A673 (cell line): ENCODE data around the gene SERAC1. TPM values are rescaled to one million over a fixed set of nuclear protein-coding genes. Genes with fewer than 3 reads are reported as not detected.

Source experiments
- BruUV-seq: library from RNA; stranded (reverse); fragments of 400-500 nt; replicated peaks from 2 replicates; lab custom pipeline; 2021; lab: Mats Ljungman, UMichigan
- CTCF ChIA-PET: fragments of 300-600 bp; sonication (Branson Sonifier 250); formaldehyde crosslinking; loops from one replicate; lab custom pipeline; 2022; ENCODE audit warnings: antibody characterized with exemption; lab: Charles Lee
- POLR2A ChIA-PET: fragments of 300-600 bp; sonication (Branson Sonifier 250); formaldehyde crosslinking; loops from one replicate; lab custom pipeline; 2022; ENCODE audit warnings: antibody characterized with exemption; ENCODE audit not compliant: low non-redundant PET; lab: Charles Lee
- DNase-seq: peaks from one replicate; pipeline ENCODE4 v3.0.0-alpha.2; 2015; ENCODE audit warnings: low spot score
- H3K27ac ChIP-seq: fragments of 200-600 bp; sonication (generic); 2 replicates; pipeline ENCODE4 v1.5.1; 2016; ENCODE audit warnings: mixed run types, low read depth, mild to moderate bottlenecking, mixed read lengths, antibody characterized with exemption, low read length; ENCODE audit not compliant: poor library complexity, severe bottlenecking
- H3K27me3 ChIP-seq: fragments of 200-600 bp; sonication (generic); replicated peaks from 2 replicates; pipeline ENCODE4 v1.6.1; 2017; ENCODE audit warnings: mixed run types, low read depth, mild to moderate bottlenecking, mixed read lengths, antibody characterized with exemption, low read length; ENCODE audit not compliant: insufficient read depth, poor library complexity
- H3K36me3 ChIP-seq: fragments of 200-600 bp; sonication (generic); 2 replicates; pipeline ENCODE4 v1.6.1; 2016; ENCODE audit warnings: mixed run types, mild to moderate bottlenecking, mixed read lengths, antibody characterized with exemption, low read length; ENCODE audit not compliant: insufficient read depth, poor library complexity, severe bottlenecking
- H3K4me1 ChIP-seq: fragments of 200-600 bp; sonication (generic); 2 replicates; pipeline ENCODE4 v1.6.1; 2017; ENCODE audit warnings: mixed run types, mild to moderate bottlenecking, mixed read lengths, antibody characterized with exemption, low read length; ENCODE audit not compliant: insufficient read depth, poor library complexity, severe bottlenecking
- H3K4me3 ChIP-seq: fragments of 200-600 bp; sonication (generic); 2 replicates; pipeline ENCODE4 v1.5.1; 2016; ENCODE audit warnings: low read depth, mixed run types, mild to moderate bottlenecking, mixed read lengths, low read length; ENCODE audit not compliant: poor library complexity, severe bottlenecking
- H3K9me3 ChIP-seq: fragments of 200-600 bp; sonication (generic); 2 replicates; pipeline ENCODE4 v1.6.1; 2016; ENCODE audit warnings: mixed run types, low read depth, mild to moderate bottlenecking, mixed read lengths, antibody characterized with exemption, low read length; ENCODE audit not compliant: poor library complexity, severe bottlenecking
- EZH2 ChIP-seq: fragments of 200-600 bp; sonication (generic); IDR thresholded peaks from 2 replicates; pipeline ENCODE4 v1.6.1; 2017; ENCODE audit warnings: borderline replicate concordance, low read depth, mild to moderate bottlenecking, mixed read lengths, antibody characterized with exemption, low read length; ENCODE audit not compliant: poor library complexity, severe bottlenecking
- intact Hi-C: fragments of 100-400 bp; cut with micrococcal nuclease; formaldehyde crosslinking; loops from one replicate; pipeline ENCODE4 v1.10.0; 2022; ENCODE audit not compliant: unreplicated experiment
- total RNA-seq: library from RNA; stranded (reverse); gene quantifications from 2 replicates; pipeline ENCODE4 v1.2.3, GENCODE V29; 2021
- TF ChIP-seq, protein P1 (sequence below): fragments of 300-800, 200-600 bp; sonication (generic); conservative IDR thresholded peaks from 2 replicates; pipeline ENCODE4 v1.5.1; 2017; ENCODE audit warnings: low read depth, mild to moderate bottlenecking, antibody characterized with exemption, low read length, moderate library complexity, mixed read lengths

Gene SERAC1
- total RNA-seq, 1 experiment from 2014 or later = 8.1 TPM

DNA sequence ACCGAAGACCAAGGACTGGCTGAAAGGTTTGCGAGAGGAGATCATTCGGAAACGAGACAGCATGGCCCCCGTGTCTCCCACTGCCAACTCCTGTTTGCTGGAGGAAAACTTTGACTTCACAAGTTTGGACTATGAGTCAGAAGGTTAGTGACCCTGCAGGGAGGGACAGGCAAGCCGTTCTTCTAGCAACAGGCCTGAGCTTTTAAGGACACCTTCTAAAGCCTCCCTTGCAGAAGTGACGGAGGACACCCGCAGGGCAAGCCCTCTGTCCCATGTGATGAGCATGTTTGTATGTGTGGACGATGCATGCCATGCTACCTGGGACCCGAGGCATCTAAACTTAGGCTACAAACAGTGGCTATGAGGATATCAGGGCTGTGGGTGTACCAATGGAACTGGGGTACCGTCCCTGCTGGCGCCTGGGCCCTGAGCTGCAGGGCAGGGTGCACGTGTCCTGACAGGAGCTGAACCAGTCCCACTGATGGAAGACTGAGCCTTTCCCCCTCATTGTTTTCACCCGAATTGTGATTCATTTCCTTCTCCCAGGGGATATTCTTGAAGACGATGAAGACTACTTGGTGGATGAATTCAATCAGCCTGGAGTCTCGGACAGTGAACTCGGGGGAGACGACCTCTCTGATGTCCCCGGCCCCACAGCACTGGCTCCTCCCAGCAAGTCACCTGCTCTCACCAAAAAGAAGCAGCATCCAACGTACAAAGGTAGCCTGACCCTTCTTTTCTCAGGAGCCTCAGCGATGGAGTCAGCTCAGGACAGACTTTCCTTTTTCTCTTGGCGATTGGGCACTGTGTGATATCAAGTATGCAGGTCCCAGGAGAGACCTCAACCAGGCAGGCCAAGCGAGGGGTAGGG lies 84.4 kb downstream of the SERAC1 start:
- no TSS peak for BruUV-seq

DNA sequence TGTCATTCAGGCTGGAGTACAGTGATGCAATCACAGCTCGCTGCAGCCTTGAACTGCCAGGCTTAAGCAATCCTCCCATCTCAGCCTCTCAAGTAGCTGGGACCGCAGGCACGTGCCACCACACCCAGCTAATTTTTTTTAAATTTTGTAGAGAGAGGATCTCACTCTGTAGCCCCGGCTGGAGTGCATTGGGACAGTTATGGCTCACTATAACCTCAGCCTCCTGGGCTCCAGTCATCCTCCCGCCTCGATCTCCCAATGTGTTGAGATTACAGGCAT lies 86.5 kb downstream of the SERAC1 start:
- ChIA-PET CTCF (no interaction called here), POLR2A (no interaction called here)
- H3K27me3 ChIP-seq = no peaks in the 10 kb centered on the region
- no peak overlapping the region for H3K27ac ChIP-seq
- H3K4me3 ChIP-seq = no peak overlapping the region
- no peaks in the 10 kb centered on the region for H3K4me1 ChIP-seq
- no peak for TF ChIP-seq EZH2
- TF ChIP-seq, protein P1, sequence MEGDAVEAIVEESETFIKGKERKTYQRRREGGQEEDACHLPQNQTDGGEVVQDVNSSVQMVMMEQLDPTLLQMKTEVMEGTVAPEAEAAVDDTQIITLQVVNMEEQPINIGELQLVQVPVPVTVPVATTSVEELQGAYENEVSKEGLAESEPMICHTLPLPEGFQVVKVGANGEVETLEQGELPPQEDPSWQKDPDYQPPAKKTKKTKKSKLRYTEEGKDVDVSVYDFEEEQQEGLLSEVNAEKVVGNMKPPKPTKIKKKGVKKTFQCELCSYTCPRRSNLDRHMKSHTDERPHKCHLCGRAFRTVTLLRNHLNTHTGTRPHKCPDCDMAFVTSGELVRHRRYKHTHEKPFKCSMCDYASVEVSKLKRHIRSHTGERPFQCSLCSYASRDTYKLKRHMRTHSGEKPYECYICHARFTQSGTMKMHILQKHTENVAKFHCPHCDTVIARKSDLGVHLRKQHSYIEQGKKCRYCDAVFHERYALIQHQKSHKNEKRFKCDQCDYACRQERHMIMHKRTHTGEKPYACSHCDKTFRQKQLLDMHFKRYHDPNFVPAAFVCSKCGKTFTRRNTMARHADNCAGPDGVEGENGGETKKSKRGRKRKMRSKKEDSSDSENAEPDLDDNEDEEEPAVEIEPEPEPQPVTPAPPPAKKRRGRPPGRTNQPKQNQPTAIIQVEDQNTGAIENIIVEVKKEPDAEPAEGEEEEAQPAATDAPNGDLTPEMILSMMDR = no peak
- no TSS peak for BruUV-seq
- intact Hi-C loops = no loop called here
- peaks cover 24% of the 10 kb centered on the region for H3K36me3 ChIP-seq
- no peak for DNase-seq
- no peaks in the 10 kb centered on the region for H3K9me3 ChIP-seq

More for the DNA sequence above, 84.4 kb downstream of the SERAC1 start:
- no peak for DNase-seq
- POLR2A ChIA-PET = no interaction called here
- no peak overlapping the region for H3K27ac ChIP-seq
- TF ChIP-seq, protein P1 = no peak
- no peak for TF ChIP-seq EZH2
- CTCF ChIA-PET = no interaction called here
- H3K27me3 ChIP-seq = no peaks in the 10 kb centered on the region
- intact Hi-C loops = no loop called here
- H3K4me1 ChIP-seq = no peaks in the 10 kb centered on the region
- no peak overlapping the region for H3K4me3 ChIP-seq
- peaks cover 26% of the 10 kb centered on the region for H3K36me3 ChIP-seq
- no peaks in the 10 kb centered on the region for H3K9me3 ChIP-seq

DNA sequence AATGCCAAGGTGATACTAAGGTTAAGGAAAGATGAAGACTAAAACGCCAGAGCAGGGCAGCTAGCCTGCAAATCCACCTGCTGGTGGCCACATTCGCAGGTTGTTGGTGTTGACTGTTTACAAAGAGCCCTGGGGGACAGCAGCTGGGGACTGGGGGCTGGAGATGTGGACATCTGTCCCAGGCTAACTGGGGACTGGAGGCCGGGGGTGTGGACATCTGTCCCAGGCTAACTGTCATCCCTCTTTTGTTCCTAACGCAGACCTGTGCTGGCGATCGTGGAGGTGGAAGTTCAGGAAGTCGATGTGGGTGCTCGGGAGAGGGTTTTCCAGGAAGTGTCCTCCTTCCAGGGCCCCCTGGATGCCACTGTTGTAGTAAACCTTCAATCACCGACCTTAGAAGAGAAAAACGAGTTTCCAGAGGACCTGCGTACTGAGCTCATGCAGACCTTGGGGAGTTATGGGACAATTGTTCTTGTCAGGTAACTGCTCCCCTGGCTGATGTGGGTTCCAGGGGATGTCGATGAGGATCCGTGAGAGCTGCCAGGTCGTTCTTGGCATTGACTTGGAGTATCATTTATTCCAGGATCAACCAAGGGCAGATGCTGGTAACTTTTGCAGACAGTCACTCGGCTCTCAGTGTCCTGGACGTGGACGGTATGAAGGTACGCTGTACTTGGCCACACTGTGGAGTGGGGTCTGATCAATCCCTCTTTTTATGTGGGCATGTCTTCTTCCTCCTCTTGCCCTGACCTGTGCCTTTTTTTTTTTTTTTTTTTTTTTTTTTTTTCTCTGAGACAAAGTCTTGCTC lies 87.0 kb downstream of the SERAC1 start:
- H3K36me3 ChIP-seq = peaks cover 27% of the 10 kb centered on the region
- no peaks in the 10 kb centered on the region for H3K9me3 ChIP-seq
- BruUV-seq = no TSS peak
- TF ChIP-seq EZH2 = no peak
- TF ChIP-seq, protein P1 = no peak
- intact Hi-C loops = no loop called here
- DNase-seq = no peak
- H3K4me1 ChIP-seq = no peaks in the 10 kb centered on the region
- ChIA-PET CTCF (no interaction called here), POLR2A (no interaction called here)
- no peak overlapping the region for H3K4me3 ChIP-seq
- no peaks in the 10 kb centered on the region for H3K27me3 ChIP-seq
- H3K27ac ChIP-seq = no peak overlapping the region
